CD14-positive monocyte (primary cell): ENCODE measurements around the gene LTB4R2. TPM values are rescaled to one million over a fixed set of nuclear protein-coding genes. Genes with fewer than 3 reads are reported as not detected.

Experiments used
- DNase-seq, 3 donors: peaks; one replicate each; pipeline ENCODE4 v3.0.0-alpha.2; 2011 to 2022
- H2AFZ ChIP-seq: 2 replicates; pipeline ENCODE4 v1.6.0; 2012; ENCODE audit warnings: mild to moderate bottlenecking, low read depth, low read length, inconsistent platforms; ENCODE audit not compliant: insufficient read depth, poor library complexity, severe bottlenecking
- H3K27ac ChIP-seq, 2 donors: 1 replicate in 1 of 2; 2 replicates in 1 of 2; pipeline ENCODE4 v1.5.1; 2012 to 2013; ENCODE audit warnings: low read length in 2 of 2, control low read depth in 1 of 2, inconsistent platforms in 1 of 2, low read depth in 1 of 2, mild to moderate bottlenecking in 1 of 2
- H3K27me3 ChIP-seq, 2 donors: one replicate each; pipeline versions ENCODE4 v1.6.0 to v1.6.1; 2011 to 2013; ENCODE audit warnings: low read length in 2 of 2; ENCODE audit not compliant: control insufficient read depth in 2 of 2, insufficient read depth in 2 of 2
- H3K36me3 ChIP-seq, 2 donors: replicated peaks in 1 of 2; 1 replicate in 1 of 2; 2 replicates in 1 of 2; pipeline versions ENCODE4 v1.5.1 to v1.6.1; 2012 to 2013; ENCODE audit warnings: low read length in 2 of 2, control low read depth in 1 of 2, inconsistent platforms in 1 of 2, mild to moderate bottlenecking in 1 of 2; ENCODE audit not compliant: insufficient read depth in 2 of 2, control insufficient read depth in 1 of 2
- H3K4me1 ChIP-seq, 2 donors: 1 replicate in 1 of 2; 2 replicates in 1 of 2; pipeline versions ENCODE4 v1.5.1 to v1.6.1; 2012 to 2013; ENCODE audit warnings: low read length in 2 of 2, control low read depth in 1 of 2, inconsistent platforms in 1 of 2, mild to moderate bottlenecking in 1 of 2, moderate library complexity in 1 of 2; ENCODE audit not compliant: insufficient read depth in 2 of 2, control insufficient read depth in 1 of 2
- H3K4me2 ChIP-seq: replicated peaks from 2 replicates; pipeline ENCODE3; 2012; ENCODE audit warnings: low read length, moderate library complexity, mild to moderate bottlenecking; ENCODE audit not compliant: poor library complexity, severe bottlenecking; ENCODE audit errors: extremely low read depth
- H3K4me3 ChIP-seq, 3 experiments: fragments of 200-600 bp in 1 of 3; sonication (generic) in 1 of 3; replicated peaks in 1 of 3; 1 replicate in 2 of 3; 2 replicates in 1 of 3; pipeline ENCODE4 v1.5.1; 2011 to 2013; ENCODE audit warnings: low read length in 3 of 3, mild to moderate bottlenecking in 3 of 3, control low read depth in 2 of 3, low read depth in 2 of 3, inconsistent platforms in 1 of 3, moderate library complexity in 1 of 3
- H3K79me2 ChIP-seq: 2 replicates; pipeline ENCODE4 v1.6.0; 2012; ENCODE audit warnings: mild to moderate bottlenecking, control low read depth, inconsistent platforms, low read length, moderate library complexity; ENCODE audit not compliant: insufficient read depth
- H3K9ac ChIP-seq: 2 replicates; pipeline ENCODE4 v1.6.0; 2017; ENCODE audit warnings: low read length, mild to moderate bottlenecking; ENCODE audit not compliant: insufficient read depth, poor library complexity, severe bottlenecking
- H3K9me3 ChIP-seq, 2 donors: replicated peaks in 1 of 2; 1 replicate in 1 of 2; 2 replicates in 1 of 2; pipeline versions ENCODE4 v1.5.1 to v1.6.1; 2012 to 2013; ENCODE audit warnings: low read length in 2 of 2, control low read depth in 1 of 2; ENCODE audit not compliant: control insufficient read depth in 1 of 2, insufficient read depth in 1 of 2
- H4K20me1 ChIP-seq: 2 replicates; pipeline ENCODE4 v1.6.0; 2012; ENCODE audit warnings: mild to moderate bottlenecking, low read length, control low read depth, moderate library complexity; ENCODE audit not compliant: insufficient read depth
- H3K27ac Mint-ChIP-seq, 7 donors: one replicate each; pipeline ENCODE4 v1.8.0; 2020; ENCODE audit warnings: mild to moderate bottlenecking in 7 of 7, mixed read lengths in 7 of 7, moderate library complexity in 6 of 7, inconsistent platforms in 2 of 7
- H3K27me3 Mint-ChIP-seq, 3 donors: one replicate each; pipeline ENCODE4 v1.8.0; 2021 to 2022; ENCODE audit warnings: low read depth in 3 of 3, mild to moderate bottlenecking in 3 of 3, mixed read lengths in 3 of 3, moderate library complexity in 3 of 3, inconsistent platforms in 1 of 3
- H3K36me3 Mint-ChIP-seq, 2 donors: one replicate each; pipeline ENCODE4 v1.8.0; 2020; ENCODE audit warnings: mixed read lengths in 2 of 2, inconsistent platforms in 1 of 2, mild to moderate bottlenecking in 1 of 2
- H3K4me1 Mint-ChIP-seq: one replicate; pipeline ENCODE4 v1.8.0; 2020; ENCODE audit warnings: mild to moderate bottlenecking, mixed read lengths
- H3K4me3 Mint-ChIP-seq, 2 donors: one replicate each; pipeline ENCODE4 v1.8.0; 2020; ENCODE audit warnings: mild to moderate bottlenecking in 2 of 2, mixed read lengths in 2 of 2, moderate library complexity in 1 of 2
- H3K9me3 Mint-ChIP-seq, 7 donors: one replicate each; pipeline ENCODE4 v1.8.0; 2020 to 2022; ENCODE audit warnings: mixed read lengths in 7 of 7, mild to moderate bottlenecking in 6 of 7, moderate library complexity in 6 of 7, inconsistent platforms in 2 of 7
- CTCF ChIP-seq: fragments of 200-600 bp; IDR thresholded peaks from one replicate; pipeline ENCODE4 v1.8.0; 2022; ENCODE audit warnings: antibody characterized with exemption, mild to moderate bottlenecking
- WGBS: methylation state at CpG from one replicate; pipeline ENCODE4 v1.1.5; 2013; ENCODE audit warnings: missing lambda C conversion rate; ENCODE audit not compliant: insufficient coverage; 5-methylcytosine and 5-hydroxymethylcytosine counted together
- intact Hi-C, 2 donors: fragments of 100-400 bp; cut with micrococcal nuclease; formaldehyde crosslinking; loops; one replicate each; pipeline versions ENCODE4 v1.15.0 to v1.15.1; 2023
- polyA plus RNA-seq, 3 donors: library from polyadenylated mRNA; depleted of rRNA in 1 of 3; unstranded in 2 of 3; stranded (reverse) in 1 of 3; fragments of 300-500 nt in 2 of 3; fragments of >200 nt in 1 of 3; fragmentation: Illumina TruSeq in 2 of 3; gene quantifications; 1 replicate in 2 of 3; 2 replicates in 1 of 3; pipeline ENCODE4 v1.2.3, GENCODE V29; 2012 to 2021

Gene LTB4R2
- polyA plus RNA-seq, 3 donors: 2.7 to 25.1 (median 2.9) TPM

DNA sequence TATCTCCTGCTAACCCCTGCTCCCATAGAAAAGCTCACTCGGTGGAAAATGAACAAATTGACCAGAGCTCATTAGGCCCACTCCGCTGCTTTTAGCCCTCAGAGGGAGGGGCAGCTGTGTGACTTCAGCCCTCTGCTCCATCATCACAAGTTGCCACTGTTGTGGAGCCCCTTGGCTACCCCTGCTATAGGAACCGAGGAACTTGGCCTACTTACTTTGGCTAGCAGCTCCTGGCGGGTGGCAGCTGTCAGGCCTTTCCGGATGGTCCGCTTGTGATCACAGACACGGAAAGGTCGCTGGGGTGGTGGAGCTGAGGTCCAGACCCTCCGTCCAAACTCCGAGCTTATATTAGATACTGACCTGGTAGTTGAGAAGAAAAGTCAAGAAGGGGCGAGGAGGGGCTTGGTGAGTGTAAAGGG lies 2.8 kb upstream of the LTB4R2 start:
- H4K20me1 ChIP-seq: peaks cover 62% of the 10 kb centered on the region
- H3K27me3 Mint-ChIP-seq: no peaks in the 10 kb centered on the region
- H3K4me3 ChIP-seq: no peak overlapping the region
- no peak for TF ChIP-seq CTCF
- peaks cover 43% of the 10 kb centered on the region for H3K4me1 Mint-ChIP-seq
- no peak overlapping the region for H3K4me3 Mint-ChIP-seq
- H2AFZ ChIP-seq: no peak overlapping the region
- no peak overlapping the region for H3K9ac ChIP-seq
- peaks cover 80% of the 10 kb centered on the region for H3K79me2 ChIP-seq
- peaks cover 40 to 47% of the 10 kb centered on the region in 2 donors for H3K4me1 ChIP-seq
- no peaks in the 10 kb centered on the region for H3K27me3 ChIP-seq
- H3K9me3 ChIP-seq: no peaks in the 10 kb centered on the region
- intact Hi-C loops: loop anchor here in 1 of 2 donors (10.0 kb wide), 1 partner anchor 92 kb away; the partner anchor contains the start of genes CHMP4A and MDP1
- peak overlapping the region in 5 of 7 donors; percentile 22 to 83 (median 60) for H3K27ac Mint-ChIP-seq
- H3K9me3 Mint-ChIP-seq: peaks cover 0 to 2% (median 0%) of the 10 kb centered on the region in 7 donors
- H3K4me2 ChIP-seq: no peak overlapping the region
- no peak for DNase-seq
- 86% methylated on average over 11 of the region's 11 CpGs for WGBS
- peak overlapping the region in 1 of 2 donors; percentile 57 for H3K27ac ChIP-seq
- peaks cover 71 to 79% of the 10 kb centered on the region in 2 donors for H3K36me3 Mint-ChIP-seq
- H3K36me3 ChIP-seq: peaks cover 61 to 70% of the 10 kb centered on the region in 2 donors

DNA sequence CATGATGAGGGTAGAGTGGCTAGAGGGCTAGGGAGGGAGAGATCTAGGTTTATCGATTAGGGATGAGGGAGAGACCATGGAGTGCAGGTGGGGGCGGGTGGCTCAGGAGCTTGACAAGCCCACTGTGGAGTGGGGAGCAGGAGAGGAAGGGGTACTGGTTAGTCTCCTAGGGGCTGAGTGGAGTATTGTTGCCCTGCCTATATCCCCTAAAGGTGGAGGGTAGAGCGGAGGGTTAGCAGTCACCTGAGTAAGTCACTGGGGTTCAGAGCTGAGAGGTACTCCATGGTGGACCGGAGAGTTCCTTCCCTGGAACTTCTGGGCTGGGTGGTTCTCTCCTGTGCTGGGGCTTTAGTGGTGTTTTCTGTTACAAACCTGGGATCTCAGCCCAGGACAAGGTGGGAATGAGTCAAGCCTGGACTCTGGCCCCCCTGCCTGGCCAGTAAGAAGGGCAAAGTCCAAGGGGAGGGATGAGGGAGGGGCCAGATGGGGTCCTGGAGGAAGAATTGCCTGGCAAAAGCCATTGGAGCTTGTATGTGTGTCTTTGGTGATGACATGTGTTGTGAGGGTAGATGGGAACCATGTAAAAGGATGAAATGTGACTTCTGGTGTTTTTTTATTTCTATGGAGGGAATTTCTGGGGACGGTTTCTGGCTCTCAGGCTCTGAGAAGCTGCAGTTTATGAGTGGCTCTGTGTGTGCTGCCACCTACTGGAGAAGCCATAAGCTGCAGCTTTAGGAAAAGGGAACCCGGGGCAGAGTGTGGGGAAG lies 2.2 kb upstream of the LTB4R2 start, which contains the start of gene CIDEB:
CIDEB (minus strand) TSS at position 403 of the 767 bp plus-strand sequence; CDS start at position 284, 119 bp downstream.
- peak within 1 kb of the TSS; percentile 24 to 86 (median 60) for H3K27ac Mint-ChIP-seq

More for the DNA sequence above, 2.2 kb upstream of the LTB4R2 start, which contains the start of gene CIDEB:
- peak within 1 kb of the TSS; percentile 12 to 59 for H3K4me3 Mint-ChIP-seq
- Histone ChIP-seq H4K20me1 (peaks cover 62% of the 10 kb centered on the region), H2AFZ (no peak within 1 kb of the TSS), H3K4me1 (peaks cover 46 to 53% of the 10 kb centered on the region in 2 donors), H3K4me2 (peak within 1 kb of the TSS; percentile 93), H3K27me3 (no peaks in the 10 kb centered on the region), H3K36me3 (peaks cover 55 to 64% of the 10 kb centered on the region in 2 donors), H3K9me3 (no peaks in the 10 kb centered on the region), H3K9ac (no peak within 1 kb of the TSS), H3K27ac (peak within 1 kb of the TSS; percentile 9 to 57), H3K79me2 (peaks cover 81% of the 10 kb centered on the region), H3K4me3 (peak within 1 kb of the TSS in 1 of 3 experiments; percentile 84)
- intact Hi-C loops: loop anchor here in 1 of 2 donors (10.0 kb wide), 1 partner anchor 93 kb away; the partner anchor contains the start of genes CHMP4A and MDP1
- peak; percentile 63 to 77 (median 74) for DNase-seq
- H3K9me3 Mint-ChIP-seq: peaks cover 0 to 2% (median 0%) of the 10 kb centered on the region in 7 donors
- no peaks in the 10 kb centered on the region for H3K27me3 Mint-ChIP-seq
- H3K36me3 Mint-ChIP-seq: peaks cover 65 to 76% of the 10 kb centered on the region in 2 donors
- peaks cover 49% of the 10 kb centered on the region for H3K4me1 Mint-ChIP-seq
- WGBS: 67% methylated on average over 6 of the region's 6 CpGs
- TF ChIP-seq CTCF: peak; percentile 93
